ENCODE results near the gene TRIM6. TPM values are rescaled to one million over a fixed set of nuclear protein-coding genes. Genes with fewer than 3 reads are reported as not detected.
A peak's percentile ranks its signal among the peaks of the same experiment; 100 is the strongest.

The TRIM6 gene
- polyA plus RNA-seq, 2 of the 4 experiments (the other 2 are of a cell fraction): 22.6 to 52.8 TPM

- CTCF ChIA-PET: interaction anchor here (0.5 to 7.4 kb wide), 4 partner anchors 9 to 111 kb away, joined by 3 to 50 read pairs (median 6); no protein-coding TSS in a partner anchor
- FAIRE-seq: no peak
- Histone ChIP-seq H3K4me2 (no peak overlapping the region), H3K9me3 (no peaks in the 10 kb centered on the region), H3K4me1 (peaks cover 43% of the 10 kb centered on the region), H3K4me3 (no peak overlapping the region), H3K27ac (no peak overlapping the region)
- DNase-seq (ENCODE audit: low read depth in 1 of 2, low spot score in 1 of 2): no peak
- 78% methylated on average over 4 of the region's 4 CpGs for WGBS (ENCODE audit: missing lambda C conversion rate)
- TF ChIP-seq HOXB5 (CRISPR knock-in tag; IDR thresholded peaks at IDR 0.05) (no peak), RAD21 (conservative IDR thresholded peaks at IDR 0.05 in 1 of 2, IDR thresholded peaks at IDR 0.05 in 1 of 2) (no peak), RCOR1 (IDR thresholded peaks at IDR 0.05; ENCODE audit: low read depth, low read length) (no peak), EP300 (IDR thresholded peaks at IDR 0.05) (no peak), PHF8 (IDR thresholded peaks at IDR 0.05; ENCODE audit: borderline replicate concordance, low read depth) (no peak)
- TF ChIP-seq, protein P1, sequence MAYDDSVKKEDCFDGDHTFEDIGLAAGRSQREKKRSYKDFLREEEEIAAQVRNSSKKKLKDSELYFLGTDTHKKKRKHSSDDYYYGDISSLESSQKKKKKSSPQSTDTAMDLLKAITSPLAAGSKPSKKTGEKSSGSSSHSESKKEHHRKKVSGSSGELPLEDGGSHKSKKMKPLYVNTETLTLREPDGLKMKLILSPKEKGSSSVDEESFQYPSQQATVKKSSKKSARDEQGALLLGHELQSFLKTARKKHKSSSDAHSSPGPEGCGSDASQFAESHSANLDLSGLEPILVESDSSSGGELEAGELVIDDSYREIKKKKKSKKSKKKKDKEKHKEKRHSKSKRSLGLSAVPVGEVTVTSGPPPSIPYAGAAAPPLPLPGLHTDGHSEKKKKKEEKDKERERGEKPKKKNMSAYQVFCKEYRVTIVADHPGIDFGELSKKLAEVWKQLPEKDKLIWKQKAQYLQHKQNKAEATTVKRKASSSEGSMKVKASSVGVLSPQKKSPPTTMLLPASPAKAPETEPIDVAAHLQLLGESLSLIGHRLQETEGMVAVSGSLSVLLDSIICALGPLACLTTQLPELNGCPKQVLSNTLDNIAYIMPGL (CRISPR knock-in tag; IDR thresholded peaks at IDR 0.05; ENCODE audit: borderline replicate concordance): no peak
- POLR2A ChIA-PET: no interaction called here
- no peak for ATAC-seq
Measured at GRCh38 chr11:5604896-5605295, 8.5 kb downstream of the TRIM6 start.

GRCh38 chr11:5605849-5606248 lies 9.4 kb downstream of the TRIM6 start:
- Histone ChIP-seq H3K9me3 (no peaks in the 10 kb centered on the region), H3K4me1 (peaks cover 35% of the 10 kb centered on the region), H3K4me2 (peak overlapping the region; percentile 36), H3K27ac (no peak overlapping the region), H3K4me3 (no peak overlapping the region)
- DNase-seq (ENCODE audit: low read depth in 1 of 2, low spot score in 1 of 2) (no peak), FAIRE-seq (no peak), ATAC-seq (peak; percentile 22 to 57; a peak in 2 of 6 replicates)
- POLR2A ChIA-PET: interaction anchor here (1.1 to 1.4 kb wide), 2 partner anchors 10 to 79 kb away, joined by 3 to 4 read pairs; partner anchors contain the start of genes TRIM5 and TRIM6
- no peak for TF ChIP-seq MAX (IDR thresholded peaks at IDR 0.05)
- TF ChIP-seq RAD21 (conservative IDR thresholded peaks at IDR 0.05 in 1 of 2, IDR thresholded peaks at IDR 0.05 in 1 of 2): peak; percentile 22 to 32; a peak in 2 of 5 replicates
- WGBS (ENCODE audit: missing lambda C conversion rate): 56% methylated on average over 5 of the region's 5 CpGs
- CTCF ChIA-PET: interaction anchor here (0.6 kb wide), 1 partner anchor 226 kb away, joined by 3 read pairs; no protein-coding TSS in a partner anchor

DNA sequence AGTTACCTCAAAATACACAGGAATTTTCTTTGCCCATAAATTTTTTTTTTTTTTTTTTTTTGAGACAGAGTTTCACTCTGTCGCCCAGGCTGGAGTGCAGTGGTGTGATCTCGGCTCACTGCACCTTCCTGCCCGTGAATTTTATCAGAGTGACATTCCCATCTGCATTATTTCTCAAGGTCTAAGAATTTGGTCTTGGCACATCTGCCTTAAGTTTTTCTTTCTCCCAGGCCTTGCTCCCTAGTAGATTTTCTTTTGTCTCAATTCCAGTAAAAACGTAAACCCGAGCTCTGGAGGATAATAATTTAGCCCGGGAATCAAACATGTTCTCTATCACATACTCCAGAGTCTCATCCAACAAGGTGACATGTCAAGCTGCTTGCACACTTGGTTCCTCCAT lies 12.4 kb downstream of the TRIM6 start:
- CTCF ChIA-PET: no interaction called here
- no peak for FAIRE-seq
- Histone ChIP-seq H3K9me3 (no peaks in the 10 kb centered on the region), H3K4me2 (no peak overlapping the region), H3K27ac (peak overlapping the region in 1 of 2 experiments; percentile 30; a peak in 1 of 6 replicates), H3K4me1 (peaks cover 18% of the 10 kb centered on the region), H3K4me3 (no peak overlapping the region)
- POLR2A ChIA-PET: no interaction called here
- no peak for ATAC-seq
- DNase-seq (ENCODE audit: low read depth in 1 of 2, low spot score in 1 of 2): no peak
- 92% methylated on average over 6 of the region's 6 CpGs for WGBS (ENCODE audit: missing lambda C conversion rate)
- TF ChIP-seq JUN (IDR thresholded peaks at IDR 0.05) (no peak), EHMT2 (IDR thresholded peaks at IDR 0.05; ENCODE audit: low read depth) (no peak)

DNA sequence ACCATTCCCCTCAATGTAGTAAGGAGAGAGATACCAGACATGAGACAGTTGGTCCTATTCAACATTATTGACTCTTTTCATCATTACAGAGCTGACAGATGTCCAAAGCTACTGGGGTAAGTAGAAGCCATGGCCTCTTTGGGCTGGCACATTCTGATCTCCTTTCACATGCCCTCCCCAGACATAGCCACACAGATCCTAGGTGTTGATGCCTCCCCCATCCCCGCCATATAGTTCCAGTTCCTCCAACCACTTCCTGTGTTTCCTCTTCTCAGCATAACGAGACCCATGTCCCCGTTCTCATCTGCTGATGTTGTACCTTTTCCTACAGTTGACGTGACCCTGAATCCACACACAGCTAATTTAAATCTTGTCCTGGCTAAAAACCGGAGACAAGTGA lies 14.0 kb downstream of the TRIM6 start:
- Histone ChIP-seq H3K4me3 (no peak overlapping the region), H3K4me1 (peaks cover 17% of the 10 kb centered on the region), H3K4me2 (no peak overlapping the region), H3K27ac (no peak overlapping the region), H3K9me3 (no peaks in the 10 kb centered on the region)
- ChIA-PET CTCF (interaction anchor here (0.6 to 4.3 kb wide), 3 partner anchors 10 to 74 kb away, joined by 4 to 14 read pairs (median 10); partner anchors contain the start of gene TRIM5), POLR2A (no interaction called here)
- ATAC-seq (no peak), DNase-seq (ENCODE audit: low read depth in 1 of 2, low spot score in 1 of 2) (no peak), FAIRE-seq (no peak)
- no peak for TF ChIP-seq HEYL (CRISPR knock-in tag; IDR thresholded peaks at IDR 0.05)
- no peak for TF ChIP-seq MAX (IDR thresholded peaks at IDR 0.05)
- no peak for TF ChIP-seq MYC (IDR thresholded peaks at IDR 0.05; ENCODE audit: borderline replicate concordance, low read length)
- 93% methylated on average over 5 of the region's 5 CpGs for WGBS (ENCODE audit: missing lambda C conversion rate)

- DNase-seq (ENCODE audit: low read depth in 1 of 2, low spot score in 1 of 2): peak in 1 of 2 experiments; percentile 38
- WGBS (ENCODE audit: missing lambda C conversion rate): 90% methylated on average over 11 of the region's 11 CpGs
Measured at GRCh38 chr11:5611627-5612026, 15.2 kb downstream of the TRIM6 start.

More at GRCh38 chr11:5611627-5612026, 15.2 kb downstream of the TRIM6 start:
- Histone ChIP-seq H3K4me3 (no peak overlapping the region), H3K27ac (no peak overlapping the region), H3K4me1 (peaks cover 7% of the 10 kb centered on the region; the same call in 1 of the 3 replicates), H3K4me2 (no peak overlapping the region), H3K9me3 (no peaks in the 10 kb centered on the region)
- no peak for FAIRE-seq
- POLR2A ChIA-PET: no interaction called here
- CTCF ChIA-PET: interaction anchor here (2.8 to 4.3 kb wide), 2 partner anchors 12 to 73 kb away, joined by 10 to 14 read pairs; partner anchors contain the start of gene TRIM5
- ATAC-seq: peak; percentile 73 to 86; a peak in 5 of 6 replicates
- no peak for TF ChIP-seq REST (IDR thresholded peaks at IDR 0.05)
- TF ChIP-seq SMC3 (IDR thresholded peaks at IDR 0.05): 0 out of 3 replicates have a peak, but pooled peaks have one; percentile 6
- TF ChIP-seq, protein P2, sequence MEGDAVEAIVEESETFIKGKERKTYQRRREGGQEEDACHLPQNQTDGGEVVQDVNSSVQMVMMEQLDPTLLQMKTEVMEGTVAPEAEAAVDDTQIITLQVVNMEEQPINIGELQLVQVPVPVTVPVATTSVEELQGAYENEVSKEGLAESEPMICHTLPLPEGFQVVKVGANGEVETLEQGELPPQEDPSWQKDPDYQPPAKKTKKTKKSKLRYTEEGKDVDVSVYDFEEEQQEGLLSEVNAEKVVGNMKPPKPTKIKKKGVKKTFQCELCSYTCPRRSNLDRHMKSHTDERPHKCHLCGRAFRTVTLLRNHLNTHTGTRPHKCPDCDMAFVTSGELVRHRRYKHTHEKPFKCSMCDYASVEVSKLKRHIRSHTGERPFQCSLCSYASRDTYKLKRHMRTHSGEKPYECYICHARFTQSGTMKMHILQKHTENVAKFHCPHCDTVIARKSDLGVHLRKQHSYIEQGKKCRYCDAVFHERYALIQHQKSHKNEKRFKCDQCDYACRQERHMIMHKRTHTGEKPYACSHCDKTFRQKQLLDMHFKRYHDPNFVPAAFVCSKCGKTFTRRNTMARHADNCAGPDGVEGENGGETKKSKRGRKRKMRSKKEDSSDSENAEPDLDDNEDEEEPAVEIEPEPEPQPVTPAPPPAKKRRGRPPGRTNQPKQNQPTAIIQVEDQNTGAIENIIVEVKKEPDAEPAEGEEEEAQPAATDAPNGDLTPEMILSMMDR (IDR thresholded peaks at IDR 0.05): peak; percentile 38
- peak in 1 of 2 experiments; percentile 38; a peak in 3 of 5 replicates for TF ChIP-seq RAD21 (conservative IDR thresholded peaks at IDR 0.05 in 1 of 2, IDR thresholded peaks at IDR 0.05 in 1 of 2)
